Measurements from ENCODE around the gene EXOC2.

EXOC2 gene

GRCh38 chr6:617456-618100 lies 75.4 kb downstream of the EXOC2 start:
- H3K79me2 ChIP-seq, result no peaks in the 10 kb centered on the region

GRCh38 chr6:613981-614380 lies 79.0 kb downstream of the EXOC2 start:
- Histone ChIP-seq H2AFZ (no peak overlapping the region), H3K4me1 (peaks cover 3% of the 10 kb centered on the region), H3K27me3 (ENCODE audit: control insufficient read depth, insufficient read depth, low read length) (no peaks in the 10 kb centered on the region), H3K27ac (no peak overlapping the region), H3K79me2 (no peaks in the 10 kb centered on the region), H3K9me3 (ENCODE audit: control insufficient read depth, low read length) (no peaks in the 10 kb centered on the region), H3K4me3 (ENCODE audit: low read depth, low read length) (no peak overlapping the region), H3K36me3 (ENCODE audit: control insufficient read depth, insufficient read depth, low read length) (no peaks in the 10 kb centered on the region), H3K4me2 (ENCODE audit: low read length) (no peak overlapping the region), H3K9ac (no peak overlapping the region)
- TF ChIP-seq, protein P1, sequence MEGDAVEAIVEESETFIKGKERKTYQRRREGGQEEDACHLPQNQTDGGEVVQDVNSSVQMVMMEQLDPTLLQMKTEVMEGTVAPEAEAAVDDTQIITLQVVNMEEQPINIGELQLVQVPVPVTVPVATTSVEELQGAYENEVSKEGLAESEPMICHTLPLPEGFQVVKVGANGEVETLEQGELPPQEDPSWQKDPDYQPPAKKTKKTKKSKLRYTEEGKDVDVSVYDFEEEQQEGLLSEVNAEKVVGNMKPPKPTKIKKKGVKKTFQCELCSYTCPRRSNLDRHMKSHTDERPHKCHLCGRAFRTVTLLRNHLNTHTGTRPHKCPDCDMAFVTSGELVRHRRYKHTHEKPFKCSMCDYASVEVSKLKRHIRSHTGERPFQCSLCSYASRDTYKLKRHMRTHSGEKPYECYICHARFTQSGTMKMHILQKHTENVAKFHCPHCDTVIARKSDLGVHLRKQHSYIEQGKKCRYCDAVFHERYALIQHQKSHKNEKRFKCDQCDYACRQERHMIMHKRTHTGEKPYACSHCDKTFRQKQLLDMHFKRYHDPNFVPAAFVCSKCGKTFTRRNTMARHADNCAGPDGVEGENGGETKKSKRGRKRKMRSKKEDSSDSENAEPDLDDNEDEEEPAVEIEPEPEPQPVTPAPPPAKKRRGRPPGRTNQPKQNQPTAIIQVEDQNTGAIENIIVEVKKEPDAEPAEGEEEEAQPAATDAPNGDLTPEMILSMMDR (IDR thresholded peaks at IDR 0.05), result no peak

More at GRCh38 chr6:617456-618100, 75.4 kb downstream of the EXOC2 start:
- H3K9ac ChIP-seq, result no peak overlapping the region
- H3K36me3 ChIP-seq (ENCODE audit: control insufficient read depth, insufficient read depth, low read length), result no peaks in the 10 kb centered on the region
- no peak overlapping the region for H2AFZ ChIP-seq
- TF ChIP-seq, protein P1 (IDR thresholded peaks at IDR 0.05), result peak; percentile 46
- no peak overlapping the region for H3K4me2 ChIP-seq (ENCODE audit: low read length)
- no peaks in the 10 kb centered on the region for H3K4me1 ChIP-seq
- H3K9me3 ChIP-seq (ENCODE audit: control insufficient read depth, low read length), result no peaks in the 10 kb centered on the region
- no peak overlapping the region for H3K27ac ChIP-seq
- H3K4me3 ChIP-seq (ENCODE audit: low read depth, low read length), result no peak overlapping the region
- no peaks in the 10 kb centered on the region for H3K27me3 ChIP-seq (ENCODE audit: control insufficient read depth, insufficient read depth, low read length)

GRCh38 chr6:611928-612327 lies 81.0 kb downstream of the EXOC2 start:
- peaks cover 3% of the 10 kb centered on the region for H3K4me1 ChIP-seq
- no peak overlapping the region for H3K9ac ChIP-seq
- no peak overlapping the region for H3K27ac ChIP-seq
- H3K9me3 ChIP-seq (ENCODE audit: control insufficient read depth, low read length), result no peaks in the 10 kb centered on the region
- H3K79me2 ChIP-seq, result no peaks in the 10 kb centered on the region
- TF ChIP-seq, protein P1 (IDR thresholded peaks at IDR 0.05), result no peak
- no peak overlapping the region for H2AFZ ChIP-seq
- H3K36me3 ChIP-seq (ENCODE audit: control insufficient read depth, insufficient read depth, low read length), result no peaks in the 10 kb centered on the region
- H3K4me2 ChIP-seq (ENCODE audit: low read length), result no peak overlapping the region
- H3K4me3 ChIP-seq (ENCODE audit: low read depth, low read length), result no peak overlapping the region
- H3K27me3 ChIP-seq (ENCODE audit: control insufficient read depth, insufficient read depth, low read length), result no peaks in the 10 kb centered on the region

GRCh38 chr6:610882-611281 lies 82.1 kb downstream of the EXOC2 start:
- Histone ChIP-seq H2AFZ (no peak overlapping the region), H3K9ac (no peak overlapping the region), H3K4me2 (ENCODE audit: low read length) (no peak overlapping the region), H3K36me3 (ENCODE audit: control insufficient read depth, insufficient read depth, low read length) (no peaks in the 10 kb centered on the region), H3K27me3 (ENCODE audit: control insufficient read depth, insufficient read depth, low read length) (no peaks in the 10 kb centered on the region), H3K9me3 (ENCODE audit: control insufficient read depth, low read length) (no peaks in the 10 kb centered on the region), H3K4me1 (peaks cover 3% of the 10 kb centered on the region), H3K27ac (no peak overlapping the region), H3K4me3 (ENCODE audit: low read depth, low read length) (no peak overlapping the region), H3K79me2 (no peaks in the 10 kb centered on the region)
- TF ChIP-seq, protein P1 (IDR thresholded peaks at IDR 0.05), result no peak

DNA sequence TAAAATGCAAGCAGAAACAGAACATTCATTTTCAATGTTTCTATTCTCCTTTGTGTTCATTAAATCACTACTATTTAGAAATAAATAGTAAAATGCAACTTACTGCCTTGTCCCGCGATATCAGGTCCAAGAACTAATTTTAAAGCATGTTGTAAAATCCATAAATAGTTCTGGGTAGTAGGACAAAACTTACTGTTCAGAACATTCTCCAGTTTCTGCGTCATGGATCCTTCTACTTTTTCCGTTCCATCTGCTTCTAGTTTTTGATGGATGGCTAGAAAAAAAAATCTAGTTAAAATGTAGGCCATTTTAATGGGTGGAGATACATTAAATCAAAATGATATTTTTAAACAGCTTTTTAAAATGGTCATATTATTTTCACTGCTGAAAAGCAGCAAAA lies 83.0 kb downstream of the EXOC2 start:
- Histone ChIP-seq H3K9ac (no peak overlapping the region), H3K79me2 (no peaks in the 10 kb centered on the region), H3K36me3 (ENCODE audit: control insufficient read depth, insufficient read depth, low read length) (no peaks in the 10 kb centered on the region), H3K27ac (no peak overlapping the region), H3K27me3 (ENCODE audit: control insufficient read depth, insufficient read depth, low read length) (no peaks in the 10 kb centered on the region), H3K4me3 (ENCODE audit: low read depth, low read length) (no peak overlapping the region), H3K9me3 (ENCODE audit: control insufficient read depth, low read length) (no peaks in the 10 kb centered on the region), H3K4me2 (ENCODE audit: low read length) (no peak overlapping the region), H2AFZ (no peak overlapping the region), H3K4me1 (peaks cover 3% of the 10 kb centered on the region)
- TF ChIP-seq, protein P1 (IDR thresholded peaks at IDR 0.05), result no peak

All from parathyroid adenoma (tissue), 2 donors.